DMS79 treated with DMSO at 0.1 percent for 48 hours (cell line): ENCODE data around the gene RNF215.

Experiments
- DNase-seq: peaks from one replicate; lab custom pipeline; 2025; lab: John Stamatoyannopoulos, UW

The RNF215 gene

DNA sequence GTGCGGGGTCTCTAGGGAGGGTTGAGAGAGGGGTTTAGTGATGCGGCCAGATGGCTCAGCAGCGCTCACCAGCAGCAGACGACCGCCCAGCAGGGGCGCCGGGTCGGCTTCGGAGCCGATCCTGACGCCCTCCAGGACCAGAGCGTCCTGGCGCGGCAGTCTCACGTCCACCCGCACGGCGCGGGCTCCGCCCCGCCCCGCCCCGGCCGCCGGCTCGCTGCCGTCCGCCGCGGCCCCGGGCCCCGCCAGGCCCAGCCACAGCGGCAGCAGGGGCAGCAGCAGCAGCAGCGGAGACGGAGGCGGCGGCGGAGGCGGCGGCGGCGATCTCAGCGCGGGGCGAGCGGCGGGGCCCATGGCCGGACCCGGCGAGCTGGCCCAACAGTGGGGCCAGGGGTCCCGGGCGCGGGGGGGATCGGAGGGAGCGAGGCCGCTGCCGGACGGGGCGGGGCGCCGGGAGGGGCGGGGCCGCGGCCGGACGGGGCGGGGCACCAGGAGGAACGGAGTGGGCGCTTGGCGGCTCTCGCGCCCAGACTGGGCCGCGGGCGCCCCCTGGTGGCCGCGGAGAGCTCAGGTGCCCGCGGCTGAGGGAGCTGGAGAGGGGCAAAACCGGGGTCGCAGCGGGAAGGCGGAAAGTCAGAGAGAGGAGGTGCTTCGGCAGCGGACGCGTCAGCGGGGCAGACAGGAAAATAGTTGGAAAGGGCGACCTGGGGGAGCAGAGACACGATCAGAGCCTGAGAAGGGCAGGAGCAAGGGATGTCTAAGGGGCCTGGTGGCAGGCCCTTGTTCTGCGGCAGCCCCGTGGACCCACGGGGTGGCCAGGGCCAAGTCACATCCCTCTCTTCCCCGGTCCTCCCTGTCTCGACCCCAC lies at the start of gene RNF215:
Gene RNF215, minus strand, starts transcription at position 452 of the 868 bp plus-strand sequence. Its CDS starts 98 bp downstream, at position 354.
- peak; percentile 28 for DNase-seq

- DNase-seq: no peak
Measured at GRCh38 chr22:30436196-30436595, 49.0 kb upstream of the RNF215 start.

DNA sequence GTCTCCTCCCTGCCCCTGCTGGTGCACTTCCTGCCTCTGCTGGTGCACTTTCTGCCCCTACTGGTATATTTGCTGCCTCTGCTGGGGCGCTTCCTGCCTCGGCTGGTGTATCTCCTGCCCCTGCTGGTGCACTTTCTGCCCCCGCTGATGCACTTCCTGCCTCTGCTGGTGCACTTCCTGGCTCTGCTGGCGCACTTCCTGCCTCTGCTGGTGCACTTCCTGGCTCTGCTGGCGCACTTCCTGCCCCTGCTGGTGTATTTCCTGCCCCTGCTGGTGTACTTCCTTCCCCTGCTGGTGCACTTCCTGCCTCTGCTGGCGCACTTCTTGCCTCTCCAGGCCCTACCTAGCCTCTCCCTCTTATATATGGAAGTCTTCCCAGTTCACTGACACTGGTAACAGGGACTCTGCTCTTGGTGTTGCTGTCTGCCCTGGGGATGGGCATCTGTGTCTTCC lies 48.5 kb upstream of the RNF215 start:
- DNase-seq: no peak

- DNase-seq: no peak
Measured at GRCh38 chr22:30434843-30435242, 47.6 kb upstream of the RNF215 start.

- DNase-seq: no peak
Measured at GRCh38 chr22:30433773-30434172, 46.6 kb upstream of the RNF215 start.

- DNase-seq: no peak
Measured at GRCh38 chr22:30433227-30433626, 46.0 kb upstream of the RNF215 start.

DNA sequence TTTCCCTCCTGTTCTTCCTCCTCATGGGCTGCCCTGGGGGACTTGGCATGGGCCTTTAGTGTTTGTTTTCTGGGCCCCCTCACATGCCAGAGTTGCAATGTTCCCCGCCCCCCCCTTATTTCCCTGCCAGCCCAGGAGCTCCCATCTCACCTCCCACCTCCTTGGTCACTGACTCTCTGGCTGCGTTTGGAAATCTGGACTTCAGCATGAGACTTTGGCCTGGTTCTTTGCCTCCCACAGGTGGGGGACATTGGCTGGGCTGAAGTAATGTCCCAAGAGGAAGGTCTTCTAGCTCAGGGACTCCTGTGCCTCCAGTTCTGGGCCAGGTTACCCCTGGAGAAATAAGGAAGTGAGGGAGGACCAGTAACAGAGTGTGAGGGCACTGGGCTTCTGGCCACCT lies 45.3 kb upstream of the RNF215 start:
- DNase-seq: no peak

- DNase-seq: no peak
Measured at GRCh38 chr22:30432096-30432495, 44.9 kb upstream of the RNF215 start.

- no peak for DNase-seq
Measured at GRCh38 chr22:30430933-30431332, 43.7 kb upstream of the RNF215 start.

DNA sequence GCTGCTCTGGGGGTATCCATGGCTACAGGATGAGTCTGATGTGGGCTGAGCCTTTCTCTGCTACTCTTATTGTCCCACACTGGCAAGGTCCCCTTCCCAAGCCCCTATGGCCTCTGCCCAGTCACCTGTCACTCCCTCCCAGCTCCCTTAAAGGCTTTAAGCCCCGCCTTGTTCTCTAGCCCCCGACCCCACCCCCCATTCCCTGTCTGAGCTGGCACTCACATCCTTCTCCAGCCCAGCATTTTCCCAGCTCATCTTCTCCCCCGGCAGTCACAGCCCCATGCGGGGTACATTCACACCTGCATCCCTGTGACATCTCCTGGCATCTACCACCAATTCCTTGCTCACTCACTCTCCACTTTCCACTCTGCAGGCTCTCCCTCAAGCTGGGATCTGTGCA lies 42.7 kb upstream of the RNF215 start:
- no peak for DNase-seq

- no peak for DNase-seq
Measured at GRCh38 chr22:30427871-30428270, 40.7 kb upstream of the RNF215 start.

GRCh38 chr22:30426388-30427353 lies 39.5 kb upstream of the RNF215 start:
- no peak for DNase-seq

GRCh38 chr22:30425616-30426387 lies 38.6 kb upstream of the RNF215 start, which contains the start of gene MTFP1:
TSS of gene MTFP1 (plus strand) at chr22:30425768. CDS start at chr22:30425880, 112 bp downstream.
- peak; percentile 16 for DNase-seq

DNA sequence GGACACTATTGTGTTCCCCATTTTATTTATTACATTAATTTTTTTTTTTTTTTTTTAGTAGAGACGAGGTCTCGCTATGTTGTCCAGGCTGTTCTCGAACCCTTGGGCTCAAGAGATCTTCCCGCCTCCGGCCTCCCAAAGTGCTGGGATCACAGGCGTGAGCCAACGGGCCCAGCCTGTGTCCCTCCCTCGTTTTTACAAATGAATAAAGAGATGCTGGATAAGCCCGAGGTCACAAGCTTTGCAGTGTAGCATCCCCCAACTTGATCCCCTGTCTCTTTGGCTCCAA lies 38.1 kb upstream of the RNF215 start:
- no peak for DNase-seq

GRCh38 chr22:30424534-30425326 lies 37.5 kb upstream of the RNF215 start:
- DNase-seq: no peak

DNA sequence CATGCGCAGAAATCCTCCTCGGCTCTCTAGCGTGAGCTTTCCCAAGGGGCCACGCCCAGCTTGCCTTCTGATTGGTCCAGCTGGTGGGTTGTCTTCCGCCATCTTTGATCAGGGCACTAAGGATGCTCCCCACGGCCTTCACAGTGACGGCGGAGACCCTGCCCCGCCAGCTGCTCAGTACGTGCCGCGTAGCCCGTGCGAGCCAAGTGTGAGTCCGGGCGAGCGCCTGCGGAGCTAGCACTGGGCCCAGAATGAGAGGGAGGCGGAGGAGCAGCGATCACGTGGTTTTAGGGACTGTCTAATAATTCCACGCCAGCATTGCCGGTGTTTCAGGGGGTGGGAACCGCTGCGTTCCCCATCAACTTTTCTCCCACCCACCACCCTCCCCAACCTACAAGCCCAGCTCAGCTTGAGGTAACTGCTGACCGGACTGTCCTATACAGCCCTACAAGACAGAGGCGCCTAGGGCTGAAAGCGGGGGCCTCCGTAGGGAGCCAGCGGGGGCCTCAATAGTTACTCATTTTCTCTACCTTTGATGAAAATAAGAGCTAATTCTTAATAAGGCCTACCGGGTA lies 36.8 kb upstream of the RNF215 start:
- DNase-seq: peak; percentile 93

- no peak for DNase-seq
Measured at GRCh38 chr22:30423301-30423958, 36.2 kb upstream of the RNF215 start.

DNA sequence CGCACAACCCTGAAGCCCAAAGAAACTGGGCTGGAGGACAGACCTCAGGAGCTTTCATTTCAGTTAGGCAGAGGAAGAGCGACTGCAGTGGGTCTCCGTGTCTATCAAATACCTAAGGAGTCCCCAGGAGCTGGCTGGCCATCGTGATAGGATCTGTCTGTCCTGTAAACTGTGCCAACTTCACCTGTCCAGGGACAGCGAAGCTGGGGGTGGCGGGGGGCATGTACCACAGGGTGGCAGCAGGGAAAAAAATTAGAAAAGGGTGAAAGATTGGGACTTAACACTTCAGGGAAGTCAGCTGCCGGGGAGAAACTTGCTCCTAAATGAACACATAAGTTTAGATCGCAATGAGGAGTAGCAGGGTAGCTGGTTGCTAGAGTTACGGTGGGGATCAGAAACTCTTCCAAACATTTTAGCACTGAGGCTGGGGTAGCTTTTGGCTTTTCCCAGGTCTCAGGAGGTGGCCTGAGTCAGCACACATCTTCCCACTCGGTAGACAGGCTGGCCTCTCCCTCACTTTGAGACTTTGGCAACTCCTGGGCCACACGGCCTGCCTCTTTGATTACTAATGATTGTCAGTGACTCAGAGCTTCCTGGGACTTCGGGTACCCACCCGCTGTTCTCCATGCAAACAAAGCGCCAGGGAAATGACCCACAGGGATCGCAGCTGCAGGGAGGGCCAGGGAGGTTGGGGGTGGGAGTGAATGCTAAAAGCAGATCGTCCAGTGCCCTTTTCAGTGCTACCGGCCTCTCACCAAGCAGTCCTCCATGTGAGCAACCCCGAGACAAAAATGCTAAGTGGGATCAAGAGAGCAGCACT lies 35.5 kb upstream of the RNF215 start:
- peak; percentile 11 for DNase-seq
